Measurements from ENCODE around the gene YWHAH.

The YWHAH gene

GRCh38 chr22:31943978-31944699, at the start of gene YWHAH (continued):
- peak; percentile 87 for TF ChIP-seq PATZ1 (tag by site-specific recombination; IDR thresholded peaks at IDR 0.05)
- TF ChIP-seq MZF1 (tag by site-specific recombination; IDR thresholded peaks at IDR 0.05; ENCODE audit: borderline replicate concordance), result no peak
- TF ChIP-seq ZNF146 (tag by site-specific recombination; IDR thresholded peaks at IDR 0.05), result no peak
- TF ChIP-seq ZNF639 (tag by site-specific recombination; IDR thresholded peaks at IDR 0.05), result no peak
- no peak for TF ChIP-seq ZNF202 (tag by site-specific recombination; IDR thresholded peaks at IDR 0.05; ENCODE audit: borderline replicate concordance)
- TF ChIP-seq ZNF280D (tag by site-specific recombination; IDR thresholded peaks at IDR 0.05), result no peak
- no peak for TF ChIP-seq ZNF423 (tag by site-specific recombination; IDR thresholded peaks at IDR 0.05)
- TF ChIP-seq ZNF777 (tag by site-specific recombination; IDR thresholded peaks at IDR 0.05; ENCODE audit: borderline replicate concordance), result no peak
- no peak for TF ChIP-seq SALL2 (tag by site-specific recombination; IDR thresholded peaks at IDR 0.05; ENCODE audit: borderline replicate concordance)
- TF ChIP-seq ZNF530 (tag by site-specific recombination; IDR thresholded peaks at IDR 0.05; ENCODE audit: low read depth), result no peak
- peak; percentile 57 for TF ChIP-seq ZBTB26 (tag by site-specific recombination; optimal IDR thresholded peaks at IDR 0.05)
- 0 out of 2 replicates have a peak, but pooled peaks have one; percentile 27 for TF ChIP-seq ZBTB1 (tag by site-specific recombination; IDR thresholded peaks at IDR 0.05)
- TF ChIP-seq ZNF660 (tag by site-specific recombination; IDR thresholded peaks at IDR 0.05), result no peak; the same call in 1 of the 2 replicates
- TF ChIP-seq YY2 (tag by site-specific recombination; IDR thresholded peaks at IDR 0.05), result peak; percentile 61; the same call in 1 of the 2 replicates
- TF ChIP-seq ZNF596 (tag by site-specific recombination; IDR thresholded peaks at IDR 0.05), result no peak
- TF ChIP-seq ZNF629 (tag by site-specific recombination; IDR thresholded peaks at IDR 0.05), result peak; percentile 74
- peak; percentile 88 for TF ChIP-seq ZXDB (tag by site-specific recombination; IDR thresholded peaks at IDR 0.05)
- TF ChIP-seq ZNF624 (tag by site-specific recombination; IDR thresholded peaks at IDR 0.05), result no peak
- TF ChIP-seq SP3 (tag by site-specific recombination; IDR thresholded peaks at IDR 0.05), result peak; percentile 87
- TF ChIP-seq SETDB1 (IDR thresholded peaks at IDR 0.05; ENCODE audit: insufficient read length, low read length), result no peak
- no peak for TF ChIP-seq RBAK (tag by site-specific recombination; IDR thresholded peaks at IDR 0.05)
- TF ChIP-seq ZSCAN4 (tag by site-specific recombination; IDR thresholded peaks at IDR 0.05), result no peak
- no peak for TF ChIP-seq ZNF664 (tag by site-specific recombination; IDR thresholded peaks at IDR 0.05)
- no peak for TF ChIP-seq ZSCAN18 (tag by site-specific recombination; IDR thresholded peaks at IDR 0.05)
- peak; percentile 42; the same call in 1 of the 2 replicates for TF ChIP-seq ZBTB17 (tag by site-specific recombination; IDR thresholded peaks at IDR 0.05)
- TF ChIP-seq SP7 (tag by site-specific recombination; IDR thresholded peaks at IDR 0.05), result peak; percentile 62
- TF ChIP-seq HOXA7 (CRISPR knock-in tag; IDR thresholded peaks at IDR 0.05; ENCODE audit: borderline replicate concordance), result no peak
- peak; percentile 25; the same call in 1 of the 2 replicates for TF ChIP-seq ZBTB21 (tag by site-specific recombination; IDR thresholded peaks at IDR 0.05)

Measured in HEK293 (cell line).